Urinary bladder (tissue), 4 donors: ENCODE data around the gene DEDD. TPM values are rescaled to one million over a fixed set of nuclear protein-coding genes. Genes with fewer than 3 reads are reported as not detected.

ENCODE experiments used
- DNase-seq: peaks from one replicate; pipeline ENCODE4 v3.0.0-alpha.2; 2015; ENCODE audit errors: extremely low spot score
- H3K27ac ChIP-seq: one replicate; pipeline ENCODE4 v1.5.1; 2013; ENCODE audit warnings: low read depth, mild to moderate bottlenecking, moderate library complexity
- H3K36me3 ChIP-seq: one replicate; pipeline ENCODE4 v1.6.1; 2013; ENCODE audit warnings: mild to moderate bottlenecking, moderate library complexity; ENCODE audit not compliant: insufficient read depth
- H3K4me1 ChIP-seq: one replicate; pipeline ENCODE4 v1.6.1; 2013; ENCODE audit warnings: mild to moderate bottlenecking, moderate library complexity; ENCODE audit not compliant: insufficient read depth
- H3K4me3 ChIP-seq: one replicate; pipeline ENCODE4 v1.5.1; 2013; ENCODE audit warnings: low read depth, low read length
- WGBS: extraction: QIAGEN DNeasy Blood & Tissue Kit; methylation state at CpG from one replicate; pipeline ENCODE4 v1.1.7; 2013; 5-methylcytosine and 5-hydroxymethylcytosine counted together
- polyA plus RNA-seq: library from polyadenylated mRNA; stranded (reverse); fragments of 200-250 nt; gene quantifications from one replicate; pipeline ENCODE4 v1.2.3, GENCODE V29; 2013
- total RNA-seq: library from RNA; depleted of rRNA; stranded (reverse); fragments of >200 nt; gene quantifications from one replicate; pipeline ENCODE4 v1.2.3, GENCODE V29; 2014
- donor health status: healthy with polysubstance abuse.
- donor health status: healthy.

DEDD gene, protein sequence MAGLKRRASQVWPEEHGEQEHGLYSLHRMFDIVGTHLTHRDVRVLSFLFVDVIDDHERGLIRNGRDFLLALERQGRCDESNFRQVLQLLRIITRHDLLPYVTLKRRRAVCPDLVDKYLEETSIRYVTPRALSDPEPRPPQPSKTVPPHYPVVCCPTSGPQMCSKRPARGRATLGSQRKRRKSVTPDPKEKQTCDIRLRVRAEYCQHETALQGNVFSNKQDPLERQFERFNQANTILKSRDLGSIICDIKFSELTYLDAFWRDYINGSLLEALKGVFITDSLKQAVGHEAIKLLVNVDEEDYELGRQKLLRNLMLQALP
- total RNA-seq: 16.9 TPM
- polyA plus RNA-seq: 43.0 TPM

DNA sequence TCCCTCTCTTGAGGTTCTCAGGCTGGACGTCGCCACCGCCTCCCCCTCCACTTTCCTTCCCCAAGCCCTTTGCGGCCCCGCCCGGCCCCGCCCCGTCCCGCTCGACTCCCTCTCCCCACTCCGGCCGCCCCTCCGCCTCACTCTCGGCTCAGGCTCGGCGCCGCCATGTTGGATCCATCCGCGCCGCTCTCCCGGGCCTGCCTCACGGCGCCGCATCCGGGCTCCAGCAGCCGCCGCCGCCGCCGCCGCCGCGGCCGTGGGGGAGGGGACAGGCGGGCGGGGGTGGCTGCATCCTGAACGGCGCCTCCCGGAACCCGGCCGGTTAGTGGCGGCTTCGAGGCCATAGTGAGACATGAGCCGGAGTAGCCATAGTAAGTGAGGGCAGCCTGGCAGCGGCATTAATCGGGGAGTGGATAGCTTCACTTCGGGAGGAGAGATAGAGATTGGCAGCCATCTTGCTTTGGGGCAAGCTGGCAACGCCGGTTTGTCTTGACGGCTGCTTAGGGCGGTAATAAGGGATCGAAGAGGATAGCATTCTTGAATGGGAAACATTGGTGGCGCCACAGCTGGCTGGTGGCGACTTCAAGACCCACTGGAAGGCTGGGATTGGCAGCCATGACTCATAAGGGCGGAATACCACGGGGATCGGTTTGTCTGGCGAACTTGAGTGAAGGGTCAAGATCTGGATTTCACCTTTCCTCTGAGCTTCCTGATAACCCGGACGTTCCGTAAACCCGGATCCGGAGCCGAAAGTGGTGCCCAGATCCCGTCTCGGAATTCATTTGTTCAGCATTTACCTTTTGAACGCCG is at the start of gene DEDD:
Gene DEDD (minus strand): TSS at position 258 of the 810 bp plus-strand sequence. CDS start 8,205 bp downstream, outside the sequence.
- Histone ChIP-seq H3K36me3 (peaks cover 3% of the 10 kb centered on the region), H3K4me3 (peak within 1 kb of the TSS; percentile 81), H3K4me1 (no peaks in the 10 kb centered on the region), H3K27ac (peak within 1 kb of the TSS; percentile 97)
- WGBS: under 1% methylated on average over 68 of the region's 68 CpGs
- peak; percentile 92 for DNase-seq

DNA sequence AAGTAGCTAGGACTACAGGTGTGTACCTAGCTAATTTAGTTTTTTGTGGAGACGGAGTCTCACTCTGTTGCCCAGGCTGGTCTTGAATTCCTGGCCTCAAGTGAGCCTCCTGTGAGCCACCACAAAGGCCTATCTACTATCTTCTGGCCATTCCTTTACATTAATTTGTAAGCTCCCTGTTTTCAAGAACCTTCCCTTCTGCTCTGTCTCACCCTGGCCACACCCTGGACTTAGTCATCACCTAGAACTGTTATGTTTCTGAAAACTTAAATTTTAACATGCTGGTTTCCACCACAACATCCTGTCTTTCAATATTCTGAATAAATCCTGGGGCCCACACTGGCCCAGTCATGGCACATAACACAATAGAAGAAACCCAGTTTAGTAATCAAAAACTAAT is 49.7 kb upstream of the DEDD start:
- Histone ChIP-seq H3K4me3 (no peak overlapping the region), H3K36me3 (no peaks in the 10 kb centered on the region), H3K27ac (no peak overlapping the region), H3K4me1 (no peaks in the 10 kb centered on the region)
- no peak for DNase-seq
- WGBS: 91% methylated on average over 1 of the region's 1 CpG

DNA sequence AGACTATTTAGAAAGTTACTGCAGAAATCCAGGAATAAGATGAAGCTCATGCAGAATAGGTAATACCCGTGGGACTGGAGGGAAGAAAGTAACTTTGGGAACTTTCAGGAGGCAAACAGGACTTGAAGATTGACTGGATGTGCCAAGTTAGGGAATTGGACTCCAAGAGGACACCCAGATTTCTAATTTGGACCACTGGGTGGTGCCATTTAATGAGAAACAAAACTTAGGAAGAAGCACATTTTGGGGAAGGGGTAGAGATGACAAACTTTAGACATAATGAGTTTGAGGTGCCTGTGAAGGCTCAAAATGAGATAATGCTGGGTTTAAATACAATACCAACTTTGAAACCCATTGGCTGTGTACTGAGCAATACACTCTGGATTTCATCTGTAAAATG is 48.2 kb upstream of the DEDD start:
- Histone ChIP-seq H3K27ac (no peak overlapping the region), H3K36me3 (no peaks in the 10 kb centered on the region), H3K4me3 (no peak overlapping the region), H3K4me1 (no peaks in the 10 kb centered on the region)
- 68% methylated on average over 1 of the region's 1 CpG for WGBS
- DNase-seq: no peak

DNA sequence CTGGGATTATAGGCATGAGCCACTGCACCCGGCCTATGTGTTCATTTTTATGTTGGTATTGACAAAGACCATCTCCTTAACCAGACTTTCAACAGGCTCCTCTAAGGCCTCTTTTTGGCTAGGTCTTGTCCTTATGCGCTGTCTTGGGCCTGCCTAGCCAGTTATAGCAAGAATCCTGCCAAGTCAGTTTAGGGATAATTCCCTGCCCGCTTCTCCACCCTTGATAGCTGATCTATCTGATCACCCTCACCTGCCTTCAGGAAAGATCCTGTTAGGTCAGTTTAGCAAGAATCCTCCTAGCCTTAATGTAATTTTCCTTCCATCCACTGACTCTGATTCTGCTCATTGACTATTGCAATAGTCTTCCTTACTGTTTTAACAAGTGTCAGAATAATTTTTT is 47.2 kb upstream of the DEDD start:
- 88% methylated on average over 3 of the region's 3 CpGs for WGBS
- no peak overlapping the region for H3K4me3 ChIP-seq
- no peak for DNase-seq
- no peaks in the 10 kb centered on the region for H3K36me3 ChIP-seq
- H3K4me1 ChIP-seq: no peaks in the 10 kb centered on the region
- H3K27ac ChIP-seq: no peak overlapping the region

DNA sequence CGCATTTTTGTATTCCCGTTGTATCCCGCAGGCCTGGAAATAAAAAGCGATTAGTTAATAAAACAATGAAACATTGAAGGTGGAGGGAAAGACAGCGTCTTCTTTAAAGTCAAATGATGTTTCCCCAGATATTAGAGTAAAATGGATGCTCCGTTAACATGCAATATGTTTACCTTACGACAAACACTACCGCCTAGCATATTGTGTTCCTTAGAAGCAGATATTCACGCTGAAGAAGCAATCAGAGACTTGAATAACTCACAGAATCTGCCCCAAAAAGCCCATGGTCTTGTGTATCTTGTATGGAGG is 45.4 kb upstream of the DEDD start:
- Histone ChIP-seq H3K4me1 (no peaks in the 10 kb centered on the region), H3K4me3 (peak overlapping the region; percentile 78), H3K27ac (peak overlapping the region; percentile 84), H3K36me3 (peaks cover 2% of the 10 kb centered on the region)
- WGBS: 46% methylated on average over 9 of the region's 9 CpGs
- no peak for DNase-seq

DNA sequence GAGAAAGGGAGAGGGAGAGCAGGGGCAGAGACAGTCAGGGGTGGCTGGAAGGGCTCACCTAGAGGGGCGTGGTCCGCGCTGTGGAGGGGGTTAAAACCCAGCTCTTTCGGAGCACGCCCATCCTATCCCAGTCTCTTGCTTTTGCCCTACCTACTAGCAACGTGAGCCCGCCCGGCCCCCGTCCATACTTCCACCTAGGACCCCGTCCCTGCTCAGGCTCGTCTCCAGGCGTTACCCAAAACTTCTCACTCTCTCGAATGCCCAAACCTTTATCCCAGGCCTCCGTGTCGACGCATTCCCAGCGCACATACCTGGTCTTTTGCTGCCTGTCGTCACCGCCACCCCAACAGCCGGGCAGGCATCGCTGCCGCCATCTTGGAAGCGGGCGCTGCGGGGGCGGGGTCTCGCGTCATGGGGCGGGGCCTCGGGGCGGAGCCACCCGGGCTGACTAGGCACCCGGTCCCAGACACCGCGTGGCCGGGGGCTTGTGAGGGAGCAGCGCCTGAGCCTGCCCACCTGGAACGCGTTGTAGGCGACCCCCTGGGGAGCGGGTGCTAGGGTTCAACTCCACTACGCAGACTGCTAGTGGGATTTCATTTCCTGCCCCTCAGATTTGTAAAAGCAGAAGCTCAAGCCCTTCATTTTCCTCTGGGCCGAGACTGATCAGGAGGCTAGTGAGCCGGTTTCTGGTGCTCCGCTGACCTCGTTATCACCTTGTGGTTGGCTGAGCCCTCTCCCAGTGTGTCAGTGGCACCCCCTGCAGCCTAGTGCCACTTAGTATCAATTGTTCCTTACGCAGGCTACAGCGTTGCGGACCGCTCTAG is 44.9 kb upstream of the DEDD start, which contains the start of gene B4GALT3:
Gene B4GALT3 (minus strand): TSS at position 396 of the 824 bp plus-strand sequence. CDS start 1,447 bp downstream, outside the sequence.
- H3K27ac ChIP-seq: peak within 1 kb of the TSS; percentile 90
- H3K36me3 ChIP-seq: peaks cover 2% of the 10 kb centered on the region
- WGBS: 3% methylated on average over 50 of the region's 50 CpGs
- peak; percentile 76 for DNase-seq
- peak within 1 kb of the TSS; percentile 78 for H3K4me3 ChIP-seq
- H3K4me1 ChIP-seq: no peaks in the 10 kb centered on the region

DNA sequence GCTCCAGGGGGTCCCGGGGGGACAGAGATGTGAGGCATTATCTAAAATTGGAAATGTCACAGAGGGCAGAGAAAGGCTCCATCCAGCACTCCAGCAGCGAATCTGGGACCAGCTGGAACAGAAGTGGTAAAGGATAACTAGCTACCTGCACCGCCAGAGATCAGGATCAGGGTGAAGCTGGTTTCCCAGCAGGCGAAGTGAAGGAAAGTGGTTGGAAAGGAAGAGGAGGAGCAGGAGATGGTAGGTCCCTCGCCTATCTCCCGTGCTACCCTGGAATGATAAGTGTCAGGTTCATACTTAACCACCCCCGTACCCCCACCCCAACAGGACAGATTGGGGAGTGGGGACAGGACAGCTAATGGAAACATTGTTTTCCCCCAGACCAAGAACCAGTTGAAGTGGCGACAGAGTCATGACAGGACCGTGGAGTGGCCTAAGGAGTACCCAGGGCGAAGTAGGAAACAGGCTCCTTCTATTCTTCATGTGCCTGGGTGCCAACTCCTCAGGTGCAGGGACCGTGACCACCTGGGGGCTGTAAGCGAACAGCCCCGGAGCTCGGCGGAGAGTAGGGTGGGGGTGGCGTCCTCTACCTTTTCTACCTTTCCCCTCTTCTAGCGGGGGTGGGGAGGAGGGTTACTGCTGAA is 44.1 kb upstream of the DEDD start:
- no peaks in the 10 kb centered on the region for H3K4me1 ChIP-seq
- WGBS: 15% methylated on average over 17 of the region's 17 CpGs
- H3K4me3 ChIP-seq: peak overlapping the region; percentile 78
- no peak for DNase-seq
- peak overlapping the region; percentile 90 for H3K27ac ChIP-seq
- H3K36me3 ChIP-seq: peaks cover 4% of the 10 kb centered on the region

DNA sequence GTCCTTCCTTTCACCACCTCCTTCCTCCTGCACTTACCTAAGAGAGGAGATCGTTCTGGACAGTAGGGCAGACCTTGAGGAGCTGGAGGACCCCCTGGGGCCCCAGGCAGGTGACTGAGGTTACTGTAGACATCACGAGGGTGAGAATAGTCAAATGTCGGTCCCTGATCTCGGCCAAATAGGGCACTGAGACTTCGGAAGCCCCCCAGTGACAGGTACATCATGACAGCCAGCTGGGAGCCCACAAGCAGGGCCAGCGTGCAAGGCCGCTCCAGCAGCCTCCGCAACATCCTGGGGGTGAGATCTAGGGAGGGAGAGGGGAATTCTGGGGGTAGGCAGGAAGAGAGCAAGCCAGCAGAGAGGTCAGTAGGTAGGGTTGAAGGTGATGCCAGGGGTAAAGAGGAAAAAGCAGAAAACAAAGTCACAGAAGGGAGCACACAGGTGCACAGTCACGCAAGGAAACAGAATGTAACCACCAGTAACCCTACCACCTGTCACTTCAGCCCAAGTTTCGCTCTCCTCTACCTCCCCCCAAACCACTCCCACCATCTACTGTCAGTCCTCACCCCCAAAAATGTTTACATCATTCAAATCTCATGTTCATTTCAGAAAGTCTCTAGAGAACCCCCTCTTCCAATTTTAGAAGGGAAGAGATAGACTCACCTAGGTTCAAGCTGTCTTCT is 43.4 kb upstream of the DEDD start:
- 87% methylated on average over 10 of the region's 10 CpGs for WGBS
- DNase-seq: no peak
- Histone ChIP-seq H3K4me1 (no peaks in the 10 kb centered on the region), H3K4me3 (peak overlapping the region; percentile 78), H3K27ac (no peak overlapping the region), H3K36me3 (peaks cover 5% of the 10 kb centered on the region)

DNA sequence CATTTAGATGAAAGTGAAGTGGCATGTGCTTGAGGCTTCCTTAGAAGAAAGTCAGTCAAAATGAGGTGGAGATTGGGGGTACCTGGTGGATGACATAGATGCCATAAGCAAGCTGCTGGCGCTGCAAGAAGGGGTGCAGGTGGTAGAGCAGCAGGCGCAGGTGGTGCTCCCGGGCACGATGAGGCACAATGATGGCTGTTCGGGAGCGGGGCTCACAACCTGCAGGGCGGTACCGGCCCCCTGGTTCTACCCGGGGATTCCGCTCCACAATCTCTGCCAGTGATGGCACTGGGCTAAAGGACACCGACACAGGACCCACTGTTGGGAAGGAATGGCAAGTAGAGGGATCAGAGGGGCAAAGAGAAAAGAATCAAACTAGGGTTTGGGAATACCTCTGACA is 42.4 kb upstream of the DEDD start:
- DNase-seq: no peak

DNA sequence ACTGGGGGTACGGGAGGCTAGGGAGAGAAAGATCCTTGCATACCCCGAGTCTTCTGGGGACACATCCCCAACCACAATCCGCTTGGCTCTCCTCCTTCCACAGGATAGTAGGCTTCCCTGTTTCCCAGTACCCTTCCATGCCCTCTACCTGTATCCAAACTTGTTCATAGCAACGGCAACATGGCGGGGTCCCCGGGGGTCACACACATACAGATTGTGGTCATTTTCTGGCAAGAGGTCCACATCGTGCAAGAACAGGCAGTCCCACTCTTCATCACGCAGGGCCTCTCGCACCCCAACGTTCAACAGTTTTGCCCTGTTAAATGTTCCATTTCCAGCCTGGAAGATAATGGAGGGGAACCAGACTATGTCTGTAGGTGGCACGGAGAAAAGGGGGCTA is 41.2 kb upstream of the DEDD start:
- no peak for DNase-seq

More for the DNA sequence above, 42.4 kb upstream of the DEDD start:
- Histone ChIP-seq H3K4me3 (no peak overlapping the region), H3K27ac (no peak overlapping the region), H3K36me3 (peaks cover 5% of the 10 kb centered on the region), H3K4me1 (no peaks in the 10 kb centered on the region)
- 95% methylated on average over 11 of the region's 11 CpGs for WGBS

DNA sequence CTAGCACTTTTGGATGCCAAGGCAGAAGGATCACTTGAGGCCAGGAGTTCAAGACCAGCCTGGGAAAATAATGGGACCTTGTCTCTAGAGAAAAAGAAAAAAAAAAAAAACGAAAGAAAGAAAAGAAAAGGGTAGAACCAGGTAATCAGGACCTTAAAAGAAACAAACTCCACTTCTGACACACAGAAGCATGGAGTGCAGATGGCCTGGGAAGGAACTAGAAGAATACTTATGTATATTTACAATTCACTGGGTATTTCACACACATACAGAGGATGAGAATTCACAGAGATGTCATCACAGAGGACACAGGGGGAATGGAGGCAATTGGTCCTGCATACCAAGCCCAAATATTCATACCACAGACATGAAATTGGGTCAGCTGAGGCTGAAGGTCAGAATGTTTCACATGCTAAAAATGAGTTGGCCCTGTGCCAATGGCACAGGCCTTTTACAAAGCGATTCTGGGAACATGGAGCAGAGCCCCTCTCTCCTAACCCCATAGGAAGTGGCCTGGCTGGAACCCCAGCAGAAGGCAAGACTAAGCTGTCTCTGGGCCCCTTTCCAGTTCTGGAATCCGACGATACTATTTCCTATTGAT is 40.4 kb upstream of the DEDD start:
- Histone ChIP-seq H3K4me3 (no peak overlapping the region), H3K4me1 (no peaks in the 10 kb centered on the region), H3K27ac (no peak overlapping the region), H3K36me3 (peaks cover 5% of the 10 kb centered on the region)
- WGBS: 39% methylated on average over 4 of the region's 4 CpGs
- no peak for DNase-seq

More for the DNA sequence above, 41.2 kb upstream of the DEDD start:
- Histone ChIP-seq H3K27ac (no peak overlapping the region), H3K4me3 (no peak overlapping the region), H3K36me3 (peaks cover 5% of the 10 kb centered on the region), H3K4me1 (no peaks in the 10 kb centered on the region)
- WGBS: 95% methylated on average over 11 of the region's 11 CpGs

DNA sequence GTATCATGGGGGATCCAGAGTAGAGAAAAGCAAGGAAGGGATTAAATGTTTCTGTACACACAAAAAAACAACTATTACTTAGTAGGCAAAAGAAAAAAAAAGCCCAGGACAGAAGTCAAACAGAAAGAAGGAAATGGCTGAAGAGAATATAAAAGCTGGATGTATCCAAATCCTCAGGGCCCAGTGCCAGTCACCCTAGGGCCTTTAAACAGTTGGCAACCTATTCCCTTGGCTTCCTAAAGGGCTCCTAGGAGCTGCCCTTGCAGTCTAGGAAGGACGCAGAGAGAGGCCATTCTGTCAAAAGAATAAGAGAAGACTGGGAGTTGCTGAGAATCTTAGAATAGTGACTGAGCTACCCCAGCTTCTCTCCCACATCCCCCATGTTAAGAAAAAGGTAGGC is 39.9 kb upstream of the DEDD start:
- 84% methylated on average over 1 of the region's 1 CpG for WGBS
- no peaks in the 10 kb centered on the region for H3K4me1 ChIP-seq
- no peak overlapping the region for H3K27ac ChIP-seq
- no peak overlapping the region for H3K4me3 ChIP-seq
- peaks cover 5% of the 10 kb centered on the region for H3K36me3 ChIP-seq
- no peak for DNase-seq
